Panc1 (cell line): Measurements from ENCODE around the gene MTPN. TPM values are rescaled to one million over a fixed set of nuclear protein-coding genes. Genes with fewer than 3 reads are reported as not detected.

Experiments used
- ATAC-seq: fragments of 200-7000 bp; cut with Tn5 transposase; 2 replicates; pipeline ENCODE4 v1.9.1; 2020; ENCODE audit warnings: mild to moderate bottlenecking, moderate library complexity
- BruUV-seq: library from RNA; stranded (reverse); fragments of 400-500 nt; replicated peaks from 2 replicates; lab custom pipeline; 2021; lab: Mats Ljungman, UMichigan
- CTCF ChIA-PET: fragments of 300-600 bp; sonication (Branson Sonifier 250); formaldehyde crosslinking; loops from one replicate; lab custom pipeline; 2022; ENCODE audit warnings: antibody characterized with exemption; lab: Charles Lee
- POLR2A ChIA-PET: fragments of 300-600 bp; sonication (Branson Sonifier 250); formaldehyde crosslinking; loops from one replicate; lab custom pipeline; 2022; ENCODE audit warnings: antibody characterized with exemption; lab: Charles Lee
- DNase-seq: peaks from one replicate; pipeline ENCODE4 v3.0.0-alpha.2; 2010; ENCODE audit warnings: low read depth, low spot score
- H3K27ac ChIP-seq: 2 replicates; pipeline ENCODE4 v1.5.1; 2011; ENCODE audit warnings: mild to moderate bottlenecking, low read length, inconsistent platforms
- H3K27me3 ChIP-seq: fragments of 200-500 bp; sonication (Bioruptor generic); 2 replicates; pipeline ENCODE4 v1.6.0; 2014; ENCODE audit warnings: low read length, inconsistent platforms; ENCODE audit not compliant: control insufficient read depth, insufficient read depth
- H3K36me3 ChIP-seq: fragments of 200-500 bp; sonication (Bioruptor generic); 2 replicates; pipeline ENCODE4 v1.5.1; 2014; ENCODE audit warnings: inconsistent platforms, mild to moderate bottlenecking, low read length, moderate library complexity; ENCODE audit not compliant: control insufficient read depth, insufficient read depth
- H3K4me1 ChIP-seq: 2 replicates; pipeline ENCODE4 v1.5.1; 2011; ENCODE audit warnings: inconsistent platforms, mild to moderate bottlenecking, low read length, moderate library complexity; ENCODE audit not compliant: control insufficient read depth, insufficient read depth
- H3K4me3 ChIP-seq, 2 experiments: 2 replicates each; pipeline ENCODE4 v1.5.1; 2011 to 2012; ENCODE audit warnings: low read depth in 2 of 2, low read length in 2 of 2, mild to moderate bottlenecking in 2 of 2, inconsistent platforms in 1 of 2, moderate library complexity in 1 of 2
- H3K9me3 ChIP-seq: fragments of 200-500 bp; sonication (Bioruptor generic); 2 replicates; pipeline ENCODE4 v1.5.1; 2014; ENCODE audit warnings: low read depth, mild to moderate bottlenecking, inconsistent platforms, low read length, moderate library complexity; ENCODE audit not compliant: control insufficient read depth, insufficient read depth
- POLR2AphosphoS5 ChIP-seq: IDR thresholded peaks from 2 replicates; pipeline ENCODE4 v1.6.1; 2012; ENCODE audit warnings: mild to moderate bottlenecking, low read depth, low read length, moderate library complexity
- SIN3A ChIP-seq: IDR thresholded peaks from 2 replicates; pipeline ENCODE4 v1.6.1; 2012; ENCODE audit warnings: low read depth, mild to moderate bottlenecking, low read length, moderate library complexity, borderline replicate concordance; ENCODE audit not compliant: insufficient read depth
- TCF7L2 ChIP-seq: IDR thresholded peaks from 2 replicates; pipeline ENCODE4 v1.6.1; 2011; ENCODE audit warnings: mild to moderate bottlenecking, low read depth, low read length, inconsistent platforms
- in situ Hi-C: cut with HindIII; loops from 2 replicates; pipeline ENCODE4 v1.10.0; 2016; ENCODE audit warnings: low sequenced_read_pairs, low pct_unique_long_range_greater_than_20kb
- intact Hi-C: fragments of 100-400 bp; cut with micrococcal nuclease; formaldehyde crosslinking; loops from one replicate; pipeline ENCODE4 v1.10.0; 2022; ENCODE audit not compliant: unreplicated experiment
- total RNA-seq: library from RNA; stranded (reverse); gene quantifications from one replicate; pipeline ENCODE4 v1.2.1, GENCODE V29; 2021; ENCODE audit not compliant: unreplicated experiment
- TF ChIP-seq, protein P1 (sequence below): fragments of 450-650 bp; IDR thresholded peaks from 2 replicates; pipeline ENCODE4 v1.5.1; 2017; ENCODE audit warnings: mild to moderate bottlenecking
- TF ChIP-seq, protein P2 (sequence below), 2 experiments: IDR thresholded peaks; 2 replicates each; pipeline ENCODE4 v1.6.1; 2011 to 2012; ENCODE audit warnings: low read depth in 2 of 2, control low read depth in 1 of 2, low read length in 1 of 2, mild to moderate bottlenecking in 1 of 2, moderate library complexity in 1 of 2; ENCODE audit not compliant: insufficient read depth in 1 of 2

Gene MTPN
- total RNA-seq, 1 experiment from 2014 or later: 177 TPM

DNA sequence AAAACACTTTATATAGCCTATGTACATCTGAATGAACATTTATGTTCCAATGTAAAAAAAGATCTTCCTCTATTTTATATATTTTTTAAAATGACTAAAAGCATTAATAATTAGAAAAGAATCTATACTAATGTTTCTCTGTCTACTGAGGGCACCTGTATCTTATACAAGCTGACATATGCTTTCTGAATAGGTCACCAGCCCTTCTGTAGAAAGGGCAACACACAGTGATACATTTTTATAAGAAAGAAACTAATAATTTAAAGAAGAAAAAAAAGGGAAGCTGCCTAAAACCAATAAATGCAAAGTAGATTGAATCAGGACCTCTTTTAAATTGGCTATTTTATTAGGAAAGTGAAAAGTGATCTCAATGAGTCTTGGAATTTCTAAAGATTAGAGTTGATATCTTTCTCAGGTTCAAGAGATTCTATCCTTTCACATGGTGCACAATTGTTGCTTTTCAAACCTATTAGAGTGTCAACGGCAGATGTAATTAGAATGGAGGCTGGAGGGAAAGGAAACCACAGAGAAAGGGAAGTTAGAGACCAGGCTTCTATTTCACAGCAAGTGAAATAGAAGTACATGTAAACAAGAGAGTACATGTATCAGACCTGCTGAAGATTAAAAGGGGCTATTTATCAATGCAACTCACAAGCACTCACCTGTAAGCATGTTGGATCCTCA, 6.3 kb downstream of the MTPN start:
- DNase-seq (no peak), ATAC-seq (no peak)
- in situ Hi-C loops (no loop called here), intact Hi-C loops (no loop called here)
- CTCF ChIA-PET: no interaction called here
- Histone ChIP-seq H3K36me3 (peaks cover 20% of the 10 kb centered on the region), H3K4me1 (peaks cover 11% of the 10 kb centered on the region), H3K4me3 (no peak overlapping the region), H3K27me3 (no peaks in the 10 kb centered on the region), H3K27ac (no peak overlapping the region), H3K9me3 (no peaks in the 10 kb centered on the region)
- no peak for TF ChIP-seq TCF7L2
- TF ChIP-seq, protein P1, sequence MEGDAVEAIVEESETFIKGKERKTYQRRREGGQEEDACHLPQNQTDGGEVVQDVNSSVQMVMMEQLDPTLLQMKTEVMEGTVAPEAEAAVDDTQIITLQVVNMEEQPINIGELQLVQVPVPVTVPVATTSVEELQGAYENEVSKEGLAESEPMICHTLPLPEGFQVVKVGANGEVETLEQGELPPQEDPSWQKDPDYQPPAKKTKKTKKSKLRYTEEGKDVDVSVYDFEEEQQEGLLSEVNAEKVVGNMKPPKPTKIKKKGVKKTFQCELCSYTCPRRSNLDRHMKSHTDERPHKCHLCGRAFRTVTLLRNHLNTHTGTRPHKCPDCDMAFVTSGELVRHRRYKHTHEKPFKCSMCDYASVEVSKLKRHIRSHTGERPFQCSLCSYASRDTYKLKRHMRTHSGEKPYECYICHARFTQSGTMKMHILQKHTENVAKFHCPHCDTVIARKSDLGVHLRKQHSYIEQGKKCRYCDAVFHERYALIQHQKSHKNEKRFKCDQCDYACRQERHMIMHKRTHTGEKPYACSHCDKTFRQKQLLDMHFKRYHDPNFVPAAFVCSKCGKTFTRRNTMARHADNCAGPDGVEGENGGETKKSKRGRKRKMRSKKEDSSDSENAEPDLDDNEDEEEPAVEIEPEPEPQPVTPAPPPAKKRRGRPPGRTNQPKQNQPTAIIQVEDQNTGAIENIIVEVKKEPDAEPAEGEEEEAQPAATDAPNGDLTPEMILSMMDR: no peak
- TF ChIP-seq POLR2AphosphoS5: no peak
- TF ChIP-seq, protein P2, sequence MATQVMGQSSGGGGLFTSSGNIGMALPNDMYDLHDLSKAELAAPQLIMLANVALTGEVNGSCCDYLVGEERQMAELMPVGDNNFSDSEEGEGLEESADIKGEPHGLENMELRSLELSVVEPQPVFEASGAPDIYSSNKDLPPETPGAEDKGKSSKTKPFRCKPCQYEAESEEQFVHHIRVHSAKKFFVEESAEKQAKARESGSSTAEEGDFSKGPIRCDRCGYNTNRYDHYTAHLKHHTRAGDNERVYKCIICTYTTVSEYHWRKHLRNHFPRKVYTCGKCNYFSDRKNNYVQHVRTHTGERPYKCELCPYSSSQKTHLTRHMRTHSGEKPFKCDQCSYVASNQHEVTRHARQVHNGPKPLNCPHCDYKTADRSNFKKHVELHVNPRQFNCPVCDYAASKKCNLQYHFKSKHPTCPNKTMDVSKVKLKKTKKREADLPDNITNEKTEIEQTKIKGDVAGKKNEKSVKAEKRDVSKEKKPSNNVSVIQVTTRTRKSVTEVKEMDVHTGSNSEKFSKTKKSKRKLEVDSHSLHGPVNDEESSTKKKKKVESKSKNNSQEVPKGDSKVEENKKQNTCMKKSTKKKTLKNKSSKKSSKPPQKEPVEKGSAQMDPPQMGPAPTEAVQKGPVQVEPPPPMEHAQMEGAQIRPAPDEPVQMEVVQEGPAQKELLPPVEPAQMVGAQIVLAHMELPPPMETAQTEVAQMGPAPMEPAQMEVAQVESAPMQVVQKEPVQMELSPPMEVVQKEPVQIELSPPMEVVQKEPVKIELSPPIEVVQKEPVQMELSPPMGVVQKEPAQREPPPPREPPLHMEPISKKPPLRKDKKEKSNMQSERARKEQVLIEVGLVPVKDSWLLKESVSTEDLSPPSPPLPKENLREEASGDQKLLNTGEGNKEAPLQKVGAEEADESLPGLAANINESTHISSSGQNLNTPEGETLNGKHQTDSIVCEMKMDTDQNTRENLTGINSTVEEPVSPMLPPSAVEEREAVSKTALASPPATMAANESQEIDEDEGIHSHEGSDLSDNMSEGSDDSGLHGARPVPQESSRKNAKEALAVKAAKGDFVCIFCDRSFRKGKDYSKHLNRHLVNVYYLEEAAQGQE (IDR thresholded peaks at IDR 0.05; ENCODE audit: insufficient read depth in 1 of 2, low read depth in 2 of 2, low read length in 1 of 2): no peak
- no peak for TF ChIP-seq SIN3A
- no TSS peak for BruUV-seq
- POLR2A ChIA-PET: no interaction called here

DNA sequence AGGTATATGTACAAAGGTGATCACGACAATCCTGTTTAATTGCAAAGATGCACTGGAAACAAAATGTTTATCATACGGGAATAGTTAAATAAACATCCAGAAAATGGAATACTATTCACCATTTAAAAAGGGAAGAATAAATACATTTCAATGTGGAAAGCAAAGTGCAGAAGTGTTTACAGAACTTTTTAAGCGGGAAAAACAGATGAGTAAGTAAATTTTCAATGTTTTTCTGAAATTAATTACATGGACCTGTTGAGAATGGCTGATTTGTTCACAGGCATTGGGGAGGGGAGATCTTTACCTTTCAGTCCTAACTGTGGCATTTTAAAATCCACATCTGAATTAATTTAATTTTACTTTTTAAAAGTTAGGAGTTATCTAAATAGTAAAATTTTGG, 7.1 kb downstream of the MTPN start:
- Histone ChIP-seq H3K4me3 (no peak overlapping the region), H3K27ac (no peak overlapping the region), H3K27me3 (no peaks in the 10 kb centered on the region), H3K4me1 (0 out of 2 replicates have a peak, but pooled peaks cover 3% of the 10 kb centered on the region), H3K9me3 (no peaks in the 10 kb centered on the region), H3K36me3 (peaks cover 17% of the 10 kb centered on the region)
- ATAC-seq (no peak), DNase-seq (no peak)
- intact Hi-C loops (no loop called here), in situ Hi-C loops (no loop called here)
- TF ChIP-seq, protein P2 (IDR thresholded peaks at IDR 0.05; ENCODE audit: insufficient read depth in 1 of 2, low read depth in 2 of 2, low read length in 1 of 2): no peak
- TF ChIP-seq, protein P1: no peak
- TF ChIP-seq SIN3A (no peak), POLR2AphosphoS5 (no peak), TCF7L2 (no peak)
- no TSS peak for BruUV-seq
- POLR2A ChIA-PET: no interaction called here
- CTCF ChIA-PET: no interaction called here
